Upper lobe of right lung (tissue), 1 donor: ENCODE measurements around the gene ENTPD8. TPM values are rescaled to one million over a fixed set of nuclear protein-coding genes. Genes with fewer than 3 reads are reported as not detected.
A peak's percentile ranks its signal among the peaks of the same experiment; 100 is the strongest.
"Not testable (repeated sequence)": the region's sequence is repeated elsewhere in the genome, so short reads cannot be mapped to it uniquely, and the experiment has no call there.

Experiments used
- ATAC-seq: fragments of 200-7000 bp; cut with Tn5 transposase; one replicate; pipeline ENCODE4 v1.9.1; 2020; ENCODE audit warnings: mild to moderate bottlenecking, moderate library complexity
- DNase-seq: peaks from one replicate; pipeline ENCODE4 v3.0.0-alpha.2; 2020
- H3K27ac ChIP-seq: fragments of 200-600 bp; one replicate; pipeline ENCODE4 v1.8.0; 2022
- H3K27me3 ChIP-seq: fragments of 200-600 bp; one replicate; pipeline ENCODE4 v1.8.0; 2022; ENCODE audit warnings: mild to moderate bottlenecking
- H3K36me3 ChIP-seq: fragments of 200-600 bp; one replicate; pipeline ENCODE4 v1.8.0; 2022
- H3K4me1 ChIP-seq: fragments of 200-600 bp; one replicate; pipeline ENCODE4 v1.8.0; 2022
- H3K4me3 ChIP-seq: fragments of 200-600 bp; one replicate; pipeline ENCODE4 v1.8.0; 2022; ENCODE audit warnings: mild to moderate bottlenecking
- H3K9me3 ChIP-seq: fragments of 200-600 bp; one replicate; pipeline ENCODE4 v1.8.0; 2022
- intact Hi-C: fragments of 100-400 bp; cut with DNase I; formaldehyde crosslinking; loops from one replicate; pipeline ENCODE4 v1.11.0; 2022
- total RNA-seq: library from RNA; stranded (reverse); fragmentation: NEBNext Ultra II Directional; extraction: Animal tissue kit (Norgen Biotek cat#: 25700); gene quantifications from one replicate; pipeline ENCODE4 v1.2.1, GENCODE V29; 2021
- TF ChIP-seq, protein P1 (sequence below): fragments of 200-600 bp; IDR thresholded peaks from one replicate; pipeline ENCODE4 v1.8.0; 2022; ENCODE audit warnings: antibody characterized with exemption
- donor health status: DM: no; HTN: yes; CAD: no; lungs with severe emphysema.

The ENTPD8 gene
- total RNA-seq, 1 donor from 2014 or later: not detected

GRCh38 chr9:137467896-137468295 is 26.7 kb upstream of the ENTPD8 start:
- ATAC-seq (no peak), DNase-seq (peak; percentile 39)
- no peaks in the 10 kb centered on the region for H3K27me3 ChIP-seq
- no peaks in the 10 kb centered on the region for H3K4me1 ChIP-seq
- H3K9me3 ChIP-seq: no peaks in the 10 kb centered on the region
- no peak overlapping the region for H3K4me3 ChIP-seq
- TF ChIP-seq, protein P1, sequence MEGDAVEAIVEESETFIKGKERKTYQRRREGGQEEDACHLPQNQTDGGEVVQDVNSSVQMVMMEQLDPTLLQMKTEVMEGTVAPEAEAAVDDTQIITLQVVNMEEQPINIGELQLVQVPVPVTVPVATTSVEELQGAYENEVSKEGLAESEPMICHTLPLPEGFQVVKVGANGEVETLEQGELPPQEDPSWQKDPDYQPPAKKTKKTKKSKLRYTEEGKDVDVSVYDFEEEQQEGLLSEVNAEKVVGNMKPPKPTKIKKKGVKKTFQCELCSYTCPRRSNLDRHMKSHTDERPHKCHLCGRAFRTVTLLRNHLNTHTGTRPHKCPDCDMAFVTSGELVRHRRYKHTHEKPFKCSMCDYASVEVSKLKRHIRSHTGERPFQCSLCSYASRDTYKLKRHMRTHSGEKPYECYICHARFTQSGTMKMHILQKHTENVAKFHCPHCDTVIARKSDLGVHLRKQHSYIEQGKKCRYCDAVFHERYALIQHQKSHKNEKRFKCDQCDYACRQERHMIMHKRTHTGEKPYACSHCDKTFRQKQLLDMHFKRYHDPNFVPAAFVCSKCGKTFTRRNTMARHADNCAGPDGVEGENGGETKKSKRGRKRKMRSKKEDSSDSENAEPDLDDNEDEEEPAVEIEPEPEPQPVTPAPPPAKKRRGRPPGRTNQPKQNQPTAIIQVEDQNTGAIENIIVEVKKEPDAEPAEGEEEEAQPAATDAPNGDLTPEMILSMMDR: no peak
- intact Hi-C loops: no loop called here
- no peaks in the 10 kb centered on the region for H3K36me3 ChIP-seq
- H3K27ac ChIP-seq: no peak overlapping the region

DNA sequence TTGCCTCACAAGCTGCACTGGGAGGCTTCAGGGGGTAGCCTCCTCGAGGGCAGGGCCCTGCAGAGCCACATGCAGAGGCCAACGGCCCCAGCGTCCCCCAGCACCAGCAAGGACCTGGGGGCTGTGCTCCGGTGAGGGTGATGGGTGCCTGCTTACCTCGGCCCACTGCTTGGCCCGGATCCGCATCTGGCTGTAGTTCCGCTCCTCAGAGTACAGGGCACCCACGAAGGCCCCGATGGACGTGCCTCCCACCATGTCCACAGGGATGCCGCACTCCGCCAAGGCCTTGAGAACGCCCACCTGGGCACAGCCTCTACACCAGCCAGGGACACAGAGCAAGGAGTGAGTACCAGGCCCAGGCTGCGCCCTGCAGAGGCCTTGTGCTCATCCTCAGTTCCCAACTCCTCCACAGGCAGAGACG is 26.0 kb upstream of the ENTPD8 start:
- H3K4me3 ChIP-seq: no peak overlapping the region
- H3K27me3 ChIP-seq: no peaks in the 10 kb centered on the region
- peak; percentile 61 for DNase-seq
- H3K27ac ChIP-seq: no peak overlapping the region
- intact Hi-C loops: no loop called here
- no peak for ATAC-seq
- no peaks in the 10 kb centered on the region for H3K9me3 ChIP-seq
- TF ChIP-seq, protein P1: no peak
- no peaks in the 10 kb centered on the region for H3K4me1 ChIP-seq
- no peaks in the 10 kb centered on the region for H3K36me3 ChIP-seq

DNA sequence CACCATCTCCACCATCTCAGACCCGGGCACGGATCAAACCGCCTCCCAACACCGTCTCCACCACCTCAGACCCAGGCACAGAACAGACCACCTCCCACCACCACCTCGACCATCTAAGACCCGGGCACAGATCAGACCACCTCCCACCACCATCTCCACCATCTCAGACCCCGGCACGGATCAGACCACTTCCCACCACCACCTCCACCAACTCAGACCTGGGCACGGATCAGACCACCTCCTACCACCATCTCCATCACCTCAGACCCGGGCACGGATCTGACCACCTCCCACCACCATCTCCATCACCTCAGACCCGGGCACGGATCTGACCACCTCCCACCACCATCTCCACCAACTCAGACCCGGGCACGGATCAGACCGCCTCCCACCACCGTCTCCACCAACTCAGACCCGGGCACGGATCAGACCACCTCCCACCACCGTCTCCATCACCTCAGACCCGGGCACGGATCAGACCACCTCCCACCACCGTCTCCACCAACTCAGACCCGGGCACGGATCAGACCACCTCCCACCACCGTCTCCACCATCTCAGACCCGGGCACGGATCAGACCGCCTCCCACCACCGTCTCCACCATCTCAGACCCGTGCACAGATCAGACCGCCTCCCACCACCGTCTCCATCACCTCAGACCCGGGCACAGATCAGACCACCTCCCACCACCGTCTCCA is 25.4 kb upstream of the ENTPD8 start:
- ATAC-seq, intact Hi-C loops, H3K4me3 ChIP-seq, H3K4me1 ChIP-seq, H3K9me3 ChIP-seq, H3K27me3 ChIP-seq, H3K27ac ChIP-seq, H3K36me3 ChIP-seq: not testable (repeated sequence)
- DNase-seq: peak; percentile 48

DNA sequence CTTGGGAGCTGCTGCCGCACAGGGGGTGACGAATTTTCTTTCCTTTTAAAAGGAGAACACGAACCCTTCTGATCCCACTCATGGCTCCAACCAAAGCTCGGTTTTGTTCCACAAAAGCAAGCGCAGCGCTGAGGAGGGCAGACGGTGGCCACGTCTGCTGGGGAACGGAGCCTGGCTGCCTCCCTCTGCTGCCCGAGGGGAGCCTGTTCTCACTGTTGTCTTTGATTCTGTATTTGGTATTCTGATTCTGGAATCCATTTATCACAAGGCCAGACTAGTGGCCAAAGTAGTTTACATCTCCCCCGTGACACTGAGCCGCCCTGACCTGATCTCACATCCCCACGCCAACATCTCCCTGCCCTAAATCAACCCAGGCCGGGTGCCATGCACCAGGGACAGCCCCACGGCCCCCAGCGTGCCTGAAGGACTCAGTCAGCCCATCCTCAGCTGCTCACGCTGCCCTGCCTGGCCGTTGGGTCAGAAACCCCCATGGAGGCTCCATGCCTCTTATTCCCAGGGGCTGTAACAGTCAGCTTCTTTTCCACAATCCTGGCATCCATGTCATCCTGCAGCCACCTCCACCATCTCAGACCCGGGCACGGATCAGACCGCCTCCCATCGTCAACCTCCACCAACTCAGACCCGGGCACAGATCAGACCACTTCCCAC is 24.7 kb upstream of the ENTPD8 start:
- H3K4me3 ChIP-seq: no peak overlapping the region
- H3K9me3 ChIP-seq: no peaks in the 10 kb centered on the region
- no peaks in the 10 kb centered on the region for H3K36me3 ChIP-seq
- H3K27me3 ChIP-seq: no peaks in the 10 kb centered on the region
- no peaks in the 10 kb centered on the region for H3K4me1 ChIP-seq
- TF ChIP-seq, protein P1: no peak
- ATAC-seq (no peak), DNase-seq (peak; percentile 61)
- intact Hi-C loops: no loop called here
- H3K27ac ChIP-seq: no peak overlapping the region

- no peaks in the 10 kb centered on the region for H3K27me3 ChIP-seq
- H3K36me3 ChIP-seq: no peaks in the 10 kb centered on the region
- no peaks in the 10 kb centered on the region for H3K4me1 ChIP-seq
- no peak overlapping the region for H3K4me3 ChIP-seq
- peak; percentile 58 for DNase-seq
- TF ChIP-seq, protein P1: no peak
- ATAC-seq: no peak
- no peaks in the 10 kb centered on the region for H3K9me3 ChIP-seq
- H3K27ac ChIP-seq: no peak overlapping the region
- intact Hi-C loops: no loop called here
Observed at GRCh38 chr9:137465000-137465719, 24.0 kb upstream of the ENTPD8 start.
